NCI-H2227 treated with DMSO at 0.1 percent for 48 hours (cell line): ENCODE data around the gene PLPP7.

Experiments
- DNase-seq: peaks from one replicate; lab custom pipeline; 2025; lab: John Stamatoyannopoulos, UW

PLPP7 gene

DNA sequence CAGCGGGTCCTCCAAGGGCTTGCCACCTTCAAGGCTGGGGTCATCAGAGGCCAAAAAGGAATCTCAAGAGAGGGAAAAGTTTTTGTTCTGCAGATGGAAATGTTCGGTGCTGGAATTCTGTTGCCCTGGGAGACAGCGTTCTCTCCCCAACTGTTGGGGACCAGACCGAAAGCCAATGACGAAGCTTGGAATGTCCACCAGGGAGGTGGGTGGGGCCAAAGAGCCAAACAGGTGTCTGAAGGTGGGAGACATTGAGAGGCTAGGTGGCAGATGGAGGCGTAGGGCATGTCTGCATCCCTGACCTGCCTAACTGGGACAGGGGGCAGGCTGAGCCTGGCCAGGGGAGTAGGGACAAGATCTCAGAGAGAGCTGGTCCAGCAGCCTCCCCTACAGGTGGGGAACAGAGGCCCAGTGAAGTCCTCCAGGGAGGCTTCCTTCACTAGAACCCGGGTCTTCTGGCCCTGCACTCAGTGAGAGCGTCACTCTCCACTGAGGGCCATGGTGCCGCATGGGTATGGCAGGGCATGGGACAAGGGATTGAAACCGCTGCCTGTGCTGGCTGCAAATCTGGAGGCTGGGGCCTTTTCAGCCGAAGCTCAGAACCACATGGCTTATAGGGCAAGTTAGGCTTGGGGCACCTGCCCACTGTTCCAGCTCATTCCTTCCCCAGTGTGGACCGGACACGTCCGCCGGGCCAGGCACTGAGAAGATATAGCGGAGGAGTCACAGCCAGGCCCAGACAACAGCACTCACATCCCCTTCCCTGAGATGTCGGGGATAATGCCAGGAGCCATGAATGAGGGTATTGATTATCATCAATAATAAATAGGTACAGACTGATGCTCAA is 8.2 kb upstream of the PLPP7 start:
- DNase-seq, result no peak

DNA sequence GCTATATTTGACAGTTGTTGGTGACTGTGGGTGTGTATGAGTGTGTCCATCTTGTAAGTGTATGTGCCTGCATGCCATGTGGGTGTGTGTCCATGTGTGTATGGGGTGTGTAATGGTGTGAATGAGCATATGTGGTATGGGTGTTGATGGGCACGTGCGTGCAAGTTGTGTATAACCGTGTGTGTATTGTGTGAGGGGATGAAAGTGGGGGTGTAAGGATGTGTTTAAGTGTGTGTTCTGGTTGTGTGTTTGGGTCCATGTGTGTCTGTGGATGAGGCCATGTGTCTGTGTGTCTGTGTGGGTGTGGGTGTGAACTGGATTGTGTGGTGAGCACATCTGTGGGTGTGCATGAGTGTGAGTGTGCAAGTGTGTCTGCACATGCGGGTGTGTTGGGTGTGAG is 7.3 kb upstream of the PLPP7 start:
- no peak for DNase-seq

DNA sequence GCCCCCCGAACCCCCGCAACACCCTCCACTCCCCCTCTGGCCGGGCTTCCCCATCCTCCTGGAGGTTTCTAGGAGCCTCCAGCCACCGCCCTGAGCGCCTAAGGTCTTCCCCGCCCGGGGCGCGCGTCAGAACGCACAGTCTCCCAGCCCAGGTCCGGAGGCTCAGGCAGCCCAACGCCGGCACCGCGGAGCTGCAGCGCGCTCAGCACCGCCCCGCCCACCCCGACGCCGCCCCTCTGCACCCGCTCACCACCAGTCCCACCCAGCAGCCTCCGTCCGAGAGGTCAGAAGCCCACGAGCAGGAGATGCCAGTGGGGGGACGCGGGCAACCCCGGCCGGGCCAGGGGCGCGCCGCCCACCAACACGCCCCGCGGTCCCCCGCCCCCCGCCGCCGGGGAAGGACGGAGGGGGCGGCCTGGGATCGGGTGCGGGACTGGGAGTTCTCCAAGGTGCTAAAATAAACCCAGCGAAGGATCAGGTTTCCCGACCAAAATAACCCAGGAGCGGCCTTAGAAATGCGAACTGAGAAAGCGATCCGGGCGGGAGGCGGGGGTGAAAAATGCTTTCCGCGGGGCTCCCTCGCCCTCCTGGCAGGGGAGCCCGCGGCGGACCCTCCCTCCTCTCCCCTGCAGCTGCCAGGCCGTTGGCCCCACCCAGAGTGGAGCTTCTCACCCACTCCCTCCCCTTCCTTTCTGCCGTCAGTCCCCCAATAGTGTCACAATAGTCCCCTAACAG is 6.7 kb upstream of the PLPP7 start:
- no peak for DNase-seq

DNA sequence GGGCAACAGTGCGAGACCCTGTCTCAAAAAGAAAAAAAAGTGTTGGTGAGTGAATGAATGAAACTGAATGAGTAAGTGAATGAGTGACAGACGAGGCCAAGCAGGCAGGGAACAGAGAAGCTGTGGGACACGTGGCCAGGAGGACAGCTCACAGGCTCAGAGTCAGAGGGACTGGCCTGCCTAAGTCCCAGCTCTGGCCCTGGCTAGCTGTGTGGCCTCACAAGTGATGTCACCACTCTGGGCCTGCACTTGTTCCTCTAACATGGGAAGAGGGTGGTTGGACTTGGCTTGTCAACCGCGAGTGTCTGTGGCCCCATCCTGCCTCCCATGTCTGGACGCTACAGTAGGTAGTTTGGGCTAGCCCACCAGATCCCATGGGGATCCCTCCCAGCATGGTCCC is 4.7 kb upstream of the PLPP7 start:
- no peak for DNase-seq

DNA sequence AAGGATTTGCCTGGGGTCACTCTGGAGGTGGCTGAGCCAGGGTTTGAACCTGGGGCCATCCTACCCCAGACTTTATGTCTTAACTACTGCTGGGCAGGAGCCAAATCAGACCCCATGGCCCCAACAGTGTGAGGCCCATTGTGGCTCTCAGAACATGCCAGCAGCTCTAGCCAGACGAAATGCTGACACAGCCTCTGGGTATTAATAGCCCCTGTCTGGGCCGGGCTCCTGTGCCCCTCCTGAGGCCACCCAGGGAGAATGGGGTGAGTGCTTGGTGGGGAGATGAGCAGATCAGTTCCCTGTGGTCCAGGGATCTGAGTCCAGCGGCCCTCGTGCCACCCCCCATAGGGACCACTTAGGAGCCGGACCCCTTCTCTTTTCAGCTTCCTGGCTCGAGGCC is 2.2 kb upstream of the PLPP7 start:
- no peak for DNase-seq

DNA sequence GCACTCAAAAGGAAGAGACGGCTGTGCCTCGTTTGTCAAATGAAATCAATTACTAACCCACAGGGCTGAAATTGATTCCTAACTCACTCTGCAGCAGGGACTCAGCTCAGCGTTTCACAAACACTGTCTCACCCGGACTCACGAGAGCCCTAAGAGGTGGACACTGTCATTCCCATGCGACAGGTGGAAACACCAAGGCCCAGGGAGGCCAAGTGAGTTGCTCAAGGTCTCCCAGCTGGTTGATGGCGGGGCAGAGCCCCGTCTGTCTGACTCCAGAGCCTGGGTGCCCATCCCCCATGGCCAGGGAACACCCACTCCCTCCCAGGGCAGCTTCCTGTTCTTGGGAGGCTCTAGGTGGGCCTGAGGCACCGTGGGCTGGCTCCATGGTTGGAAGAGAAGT is 1.3 kb upstream of the PLPP7 start:
- DNase-seq, result no peak

DNA sequence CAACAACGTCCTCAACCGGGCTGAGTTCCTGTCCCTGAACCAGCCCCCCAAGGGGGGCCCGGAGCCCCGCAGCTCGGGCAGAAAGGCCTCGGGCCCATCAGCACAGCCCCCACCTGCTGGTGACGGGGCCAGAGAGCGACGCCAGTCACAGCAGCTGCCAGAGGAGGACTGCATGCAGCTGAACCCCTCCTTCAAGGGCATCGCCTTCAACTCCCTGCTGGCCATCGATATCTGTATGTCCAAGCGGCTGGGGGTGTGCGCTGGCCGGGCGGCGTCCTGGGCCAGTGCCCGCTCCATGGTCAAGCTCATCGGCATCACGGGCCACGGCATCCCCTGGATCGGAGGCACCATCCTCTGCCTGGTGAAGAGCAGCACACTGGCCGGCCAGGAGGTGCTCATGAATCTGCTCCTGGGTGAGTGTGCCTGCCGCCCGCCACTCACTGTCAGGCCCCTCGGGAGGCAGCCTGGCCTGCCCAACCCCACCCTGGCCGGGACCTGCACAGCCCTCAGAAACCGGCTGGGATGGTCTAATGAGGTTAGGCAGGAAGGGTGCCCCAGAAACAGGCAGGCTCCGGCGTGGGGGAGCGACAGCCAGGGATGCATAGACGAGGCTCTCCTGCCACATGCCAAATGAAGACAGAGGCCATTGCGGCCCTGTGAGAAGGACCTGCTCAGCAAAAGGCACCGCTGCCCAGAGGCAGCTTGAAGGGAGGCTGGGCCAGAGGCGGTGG is 678 bp downstream of the PLPP7 start:
- no peak for DNase-seq

DNA sequence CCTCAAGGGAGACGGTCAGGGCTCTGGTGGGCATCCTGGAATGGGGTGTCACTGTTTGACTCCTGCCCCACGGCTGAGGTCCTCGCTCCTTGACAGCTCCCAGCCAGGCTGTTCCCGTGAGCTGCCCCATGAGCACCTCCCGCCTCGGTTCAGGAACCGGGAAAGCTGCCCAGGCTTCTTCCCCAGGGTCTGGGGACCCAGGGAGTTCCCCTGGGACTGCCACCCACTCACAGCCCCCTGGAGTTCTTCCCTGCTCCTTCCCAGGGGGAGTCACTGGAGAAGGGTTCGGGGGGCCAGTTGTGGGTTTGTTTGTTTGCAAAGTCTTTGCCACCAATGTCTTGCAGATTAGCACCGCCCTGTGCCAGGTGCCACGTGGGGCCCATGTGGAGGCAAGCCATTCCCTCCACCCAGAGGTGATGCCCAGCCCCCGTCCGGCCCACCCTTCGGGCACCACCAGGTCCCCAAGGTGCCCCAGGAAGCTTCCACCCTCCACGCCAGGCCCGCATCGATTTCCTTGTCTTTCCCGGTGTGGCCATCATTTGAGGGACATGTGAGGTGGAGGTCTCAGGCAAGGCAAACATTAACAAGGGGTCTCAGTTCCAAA is 1.3 kb downstream of the PLPP7 start:
- DNase-seq, result no peak

DNA sequence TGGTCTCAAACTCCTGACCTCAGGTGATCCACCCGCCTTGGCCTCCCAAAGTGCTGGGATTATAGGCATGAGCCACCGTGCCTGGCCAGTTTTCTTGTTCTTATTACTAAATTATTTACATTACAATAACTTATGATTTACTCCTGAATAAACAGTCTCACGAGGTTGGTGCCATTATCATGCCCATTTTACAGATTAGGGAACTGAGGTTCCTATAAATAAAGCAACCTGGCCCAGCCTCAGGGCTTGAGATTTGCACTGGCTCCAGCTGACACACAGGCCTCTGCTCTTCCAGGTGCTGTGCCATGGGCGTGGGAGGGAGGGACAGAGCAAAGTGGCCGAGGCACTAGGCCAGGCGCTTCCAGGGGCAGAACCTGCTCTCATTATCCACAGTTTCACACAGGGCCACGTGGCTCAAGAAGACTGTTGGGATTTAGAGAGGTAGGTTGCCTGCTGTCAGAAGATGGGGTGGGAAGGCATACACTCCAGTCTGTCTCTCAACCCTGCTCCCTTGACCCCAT is 2.3 kb downstream of the PLPP7 start:
- DNase-seq, result no peak

DNA sequence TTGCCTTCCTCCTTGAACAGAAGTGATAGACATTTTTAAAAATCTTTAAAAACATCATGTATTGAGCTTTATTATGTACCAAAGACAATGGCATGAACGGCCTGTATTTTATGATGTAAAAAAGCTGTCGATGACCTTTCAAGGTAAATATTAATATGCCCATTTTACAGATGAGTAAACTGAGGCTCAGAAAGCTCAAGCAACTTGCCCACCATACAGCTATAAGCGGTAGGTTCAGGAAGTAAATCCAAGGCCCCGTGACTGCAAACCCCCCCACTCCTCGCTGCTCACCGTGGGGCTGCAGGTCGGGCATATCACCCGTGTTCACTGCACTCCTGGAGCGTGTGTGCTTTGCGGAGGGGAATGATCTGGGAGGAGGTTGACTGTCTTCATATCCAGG is 3.4 kb downstream of the PLPP7 start:
- DNase-seq, result no peak

DNA sequence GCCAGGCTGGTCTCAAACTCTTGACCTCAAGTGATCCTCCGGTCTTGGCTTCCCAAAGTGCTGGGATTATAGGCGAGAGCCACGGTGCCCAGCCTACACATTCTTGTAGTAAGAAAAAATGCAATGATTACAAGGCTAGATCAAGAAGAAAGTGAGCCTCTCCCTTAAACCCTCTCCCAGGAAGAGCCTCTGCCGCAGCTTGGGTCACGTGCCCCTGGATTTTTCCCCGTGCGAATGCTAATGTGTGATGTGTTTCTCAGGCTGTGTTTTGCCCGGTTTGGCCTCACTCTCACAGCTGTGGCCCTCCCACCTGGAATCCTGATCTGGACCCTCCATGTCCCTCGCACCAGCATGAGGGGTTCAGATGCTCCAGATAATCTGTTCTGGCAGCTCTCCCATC is 6.9 kb downstream of the PLPP7 start:
- DNase-seq, result no peak

DNA sequence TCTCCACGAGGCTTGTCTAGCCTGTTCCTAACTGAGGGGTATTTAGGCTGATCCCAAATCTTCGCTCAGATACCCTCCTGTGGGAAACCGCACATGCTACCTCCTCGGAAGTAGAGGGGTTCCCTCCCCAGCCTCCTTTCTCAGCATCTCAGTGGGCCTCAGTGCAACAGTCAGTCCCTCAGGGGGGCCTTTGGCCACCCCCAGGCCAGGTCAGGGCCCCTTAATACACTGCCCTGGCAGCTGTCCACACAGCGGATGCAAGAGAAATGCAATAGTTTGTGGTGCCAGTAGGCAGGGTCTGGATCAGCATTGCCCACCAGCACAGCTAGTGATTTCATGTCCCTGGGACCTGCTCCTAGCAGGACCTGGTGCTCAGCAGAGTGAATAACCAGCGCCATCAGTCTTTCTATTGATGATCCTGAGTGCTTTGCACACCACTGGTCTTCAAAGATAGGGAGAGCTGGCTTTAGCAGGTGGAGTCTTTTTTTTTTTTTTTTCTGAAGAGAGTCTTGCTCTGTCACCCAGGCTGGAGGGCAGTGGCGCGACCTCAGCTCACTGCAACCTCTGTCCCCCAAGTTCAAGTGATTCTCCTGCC is 7.5 kb downstream of the PLPP7 start:
- no peak for DNase-seq

DNA sequence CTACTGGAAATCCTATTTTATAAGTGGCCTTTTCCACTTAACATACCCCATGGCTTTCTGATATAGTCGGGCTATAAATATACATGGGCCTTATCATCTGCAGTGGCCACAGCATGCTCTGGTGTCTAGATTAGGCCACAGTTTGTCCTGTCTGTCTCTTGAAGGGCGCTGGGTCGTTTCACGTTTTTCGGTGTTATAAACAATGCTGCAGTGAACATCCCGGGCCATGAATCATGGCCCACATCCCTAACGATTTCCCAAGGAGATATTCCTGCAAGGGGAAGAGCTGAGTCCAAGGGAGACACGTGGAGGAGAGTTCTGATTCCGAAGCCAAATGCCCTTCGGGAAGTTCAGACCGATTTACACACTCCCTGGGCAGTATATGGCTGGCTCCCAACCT is 8.4 kb downstream of the PLPP7 start:
- DNase-seq, result no peak

DNA sequence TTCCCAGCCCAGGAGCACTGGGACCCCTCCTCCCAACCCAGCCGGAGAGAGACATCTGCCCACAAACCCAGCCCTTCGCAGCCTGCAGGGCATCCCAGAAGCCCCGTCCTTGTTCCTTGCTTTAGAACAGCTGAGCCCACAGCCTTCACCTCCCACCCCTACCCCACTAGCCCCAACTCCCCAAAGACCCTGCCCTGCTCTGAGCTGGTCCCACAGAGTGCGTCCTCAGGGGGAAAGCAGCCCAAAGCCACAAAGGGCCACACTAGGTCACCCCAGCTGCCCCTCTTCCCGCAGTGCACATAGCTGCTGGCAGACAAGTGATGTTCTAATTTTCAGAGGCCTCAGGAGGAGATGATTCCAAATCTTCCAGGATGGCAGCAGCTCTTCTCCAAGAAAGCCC is 8.8 kb downstream of the PLPP7 start:
- DNase-seq, result no peak

DNA sequence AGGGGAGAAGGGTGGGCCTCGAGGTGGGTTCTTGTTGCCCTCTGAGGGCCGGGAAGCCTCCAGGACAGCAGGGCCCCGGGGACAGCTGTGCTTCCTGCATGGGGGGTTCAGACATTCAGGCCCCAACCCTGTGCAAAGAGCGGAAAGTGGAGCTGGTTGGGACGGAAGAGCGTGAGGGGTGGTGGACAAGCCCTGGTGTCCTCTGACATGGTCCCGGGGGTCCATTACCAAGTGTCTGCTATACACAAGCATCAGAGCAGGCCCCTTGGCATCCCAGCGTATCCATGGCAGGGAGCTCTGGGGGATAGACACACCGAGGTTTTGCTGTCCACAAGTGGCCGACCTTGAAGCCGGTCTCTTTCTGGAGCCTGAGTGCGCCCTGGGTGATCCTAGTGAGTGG is 9.3 kb downstream of the PLPP7 start:
- no peak for DNase-seq

DNA sequence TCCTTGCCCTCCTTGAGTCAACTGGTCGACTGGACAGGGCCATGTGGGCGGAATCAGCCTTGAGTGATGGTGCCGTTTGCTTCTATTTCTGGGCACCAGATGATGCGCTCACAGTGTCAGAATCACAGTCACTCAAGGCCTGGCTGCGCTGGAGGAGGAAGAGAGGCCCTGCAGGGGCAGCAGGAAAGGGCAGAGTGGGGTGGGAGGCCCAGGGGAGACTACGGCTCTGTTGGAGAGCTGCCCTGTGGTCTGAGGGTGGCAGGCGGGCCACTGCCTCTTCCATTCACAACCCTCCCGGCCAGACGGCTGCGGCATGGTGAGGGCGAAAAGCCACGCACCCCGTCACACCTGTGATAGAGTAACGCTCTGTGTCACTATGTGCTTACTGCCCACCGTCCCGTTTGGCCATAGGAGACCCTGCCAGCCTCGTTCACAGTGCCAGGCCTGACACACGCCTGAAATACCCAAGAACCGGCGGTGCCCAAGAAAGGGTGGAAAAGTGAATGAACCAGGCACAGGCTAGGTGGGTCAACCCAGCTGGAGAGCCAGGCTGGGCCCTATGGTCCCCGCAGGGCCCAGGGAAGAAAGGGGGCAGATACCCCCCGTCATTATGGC is 9.9 kb downstream of the PLPP7 start:
- no peak for DNase-seq

DNA sequence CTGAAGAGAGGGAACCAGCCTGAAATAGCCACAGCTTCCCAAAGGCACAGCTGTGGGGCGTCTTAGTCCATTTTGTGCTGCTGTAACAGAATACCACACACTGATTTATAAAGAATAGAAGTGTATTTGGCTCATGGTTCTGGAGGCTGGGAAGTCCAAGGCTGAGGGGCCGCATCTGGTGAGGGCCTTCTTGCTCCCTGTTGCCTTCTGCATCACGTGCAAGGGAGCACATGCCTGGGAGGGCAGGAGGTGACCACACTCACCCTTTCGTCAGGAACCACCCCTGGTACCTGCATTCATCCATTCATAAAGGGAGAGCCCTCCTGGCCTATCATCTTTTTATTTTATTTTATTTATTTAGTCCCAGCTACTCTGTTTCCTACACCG is 10.4 kb downstream of the PLPP7 start:
- no peak for DNase-seq

DNA sequence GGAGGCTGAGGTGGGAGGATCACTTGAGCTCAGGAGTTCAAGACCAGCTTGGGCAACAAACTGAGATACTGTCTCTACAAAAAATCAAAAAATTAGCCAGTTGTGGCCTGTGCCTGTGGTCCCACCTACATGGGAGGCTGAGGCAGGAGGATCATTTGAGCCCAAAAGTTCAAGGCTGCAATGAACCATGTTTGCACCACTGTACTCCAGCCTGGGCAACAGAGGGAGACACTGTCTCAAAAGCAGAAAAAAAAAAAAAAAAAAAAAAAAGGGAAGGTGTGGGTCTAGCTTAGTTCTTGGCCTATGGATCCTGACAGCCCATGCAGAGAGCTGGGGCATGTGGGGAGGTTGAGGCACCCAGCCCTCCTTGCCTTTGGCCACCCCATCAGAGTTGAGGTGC is 10.9 kb downstream of the PLPP7 start:
- DNase-seq, result no peak

DNA sequence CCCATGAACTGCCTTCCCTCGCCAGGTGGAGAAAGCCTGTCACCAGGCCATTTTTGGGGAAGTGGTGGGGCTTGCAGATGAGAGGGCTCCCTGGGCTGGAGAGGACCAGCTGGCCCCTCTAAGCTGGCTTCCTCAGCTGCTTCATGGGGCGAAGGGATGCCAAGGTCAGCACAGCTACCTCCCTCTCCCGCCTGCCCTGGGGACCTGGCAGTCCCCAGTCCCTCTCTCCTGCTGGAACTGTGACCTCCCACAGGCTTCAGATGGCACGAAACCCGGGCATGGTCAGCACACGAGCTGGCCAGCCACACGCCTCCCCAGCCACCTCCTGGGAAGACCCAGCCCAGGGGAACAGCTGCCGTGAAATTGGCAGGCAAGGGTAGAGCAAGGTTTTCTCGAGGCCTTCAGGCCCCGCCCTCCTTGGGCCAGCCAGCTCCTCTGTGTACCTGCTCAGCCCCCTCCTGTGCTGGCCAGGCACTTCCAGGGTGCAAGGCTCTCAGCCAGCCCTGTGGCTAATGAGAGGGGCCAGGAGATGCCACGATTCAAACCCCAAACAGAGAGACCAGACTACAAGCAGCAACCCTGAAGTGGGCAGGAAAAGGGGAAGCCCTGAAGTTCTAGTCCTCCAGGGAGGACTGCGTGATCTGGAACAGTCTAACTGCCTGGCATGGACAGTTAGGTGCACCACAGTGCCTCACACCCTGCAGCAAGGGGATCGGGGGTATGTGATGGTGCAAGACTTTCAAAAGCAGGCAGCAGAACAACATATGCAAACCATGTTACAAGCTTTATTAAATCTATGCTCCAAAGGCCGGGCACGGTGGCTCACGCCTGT is 12.9 kb downstream of the PLPP7 start:
- DNase-seq, result no peak
